IMR-90 (cell line): ENCODE measurements around the gene ARMC5. TPM values are rescaled to one million over a fixed set of nuclear protein-coding genes. Genes with fewer than 3 reads are reported as not detected.

Experiments used
- ATAC-seq: fragments of 200-7000 bp; cut with Tn5 transposase; 2 replicates; pipeline ENCODE4 v1.9.1; 2020; ENCODE audit warnings: low read depth, mild to moderate bottlenecking, moderate library complexity
- BruUV-seq: library from RNA; stranded (reverse); fragments of 400-500 nt; replicated peaks from 2 replicates; lab custom pipeline; 2021; lab: Mats Ljungman, UMichigan
- CTCF ChIA-PET: fragments of 300-600 bp; formaldehyde crosslinking; extraction: SDS; loops from one replicate; lab custom pipeline; 2021; ENCODE audit warnings: antibody characterized with exemption; lab: Yijun Ruan, JAX
- POLR2A ChIA-PET: fragments of 300-600 bp; sonication (Branson Sonifier 250); formaldehyde crosslinking; loops from one replicate; lab custom pipeline; 2022; ENCODE audit warnings: antibody characterized with exemption; ENCODE audit not compliant: unreplicated experiment; lab: Charles Lee
- DNase-seq: peaks from one replicate; pipeline ENCODE4 v3.0.0; 2013
- H2AFZ ChIP-seq: replicated peaks from 2 replicates; pipeline ENCODE3; 2013; ENCODE audit warnings: low read length, mild to moderate bottlenecking; ENCODE audit not compliant: poor library complexity
- H2AK5ac ChIP-seq: 2 replicates; pipeline ENCODE4 v1.6.1; 2013; ENCODE audit warnings: low read depth, low read length, inconsistent platforms
- H2AK9ac ChIP-seq: replicated peaks from 2 replicates; pipeline ENCODE3; 2013; ENCODE audit warnings: mild to moderate bottlenecking, low read depth, low read length, moderate library complexity; ENCODE audit not compliant: poor library complexity
- H2BK120ac ChIP-seq: 2 replicates; pipeline ENCODE4 v1.6.1; 2013; ENCODE audit warnings: low read depth, low read length, inconsistent platforms
- H2BK15ac ChIP-seq: 3 replicates; pipeline ENCODE4 v1.6.1; 2013; ENCODE audit warnings: low read depth, low read length, inconsistent platforms
- H2BK20ac ChIP-seq: 2 replicates; pipeline ENCODE4 v1.6.1; 2013; ENCODE audit warnings: low read depth, mild to moderate bottlenecking, inconsistent platforms, low read length, moderate library complexity
- H2BK5ac ChIP-seq: 2 replicates; pipeline ENCODE4 v1.6.1; 2013; ENCODE audit warnings: mild to moderate bottlenecking, low read depth, low read length, inconsistent platforms; ENCODE audit not compliant: poor library complexity, severe bottlenecking
- H3K14ac ChIP-seq: replicated peaks from 2 replicates; pipeline ENCODE4 v1.6.1; 2013; ENCODE audit warnings: low read depth, low read length, inconsistent platforms
- H3K18ac ChIP-seq: 2 replicates; pipeline ENCODE4 v1.6.1; 2013; ENCODE audit warnings: low read depth, low read length, control low read depth
- H3K23ac ChIP-seq: 2 replicates; pipeline ENCODE4 v1.6.1; 2013; ENCODE audit warnings: low read depth, low read length, inconsistent platforms
- H3K27ac ChIP-seq: 2 replicates; pipeline ENCODE4 v1.5.1; 2013; ENCODE audit warnings: mild to moderate bottlenecking, control low read depth, low read length; ENCODE audit not compliant: insufficient read depth
- H3K27me3 ChIP-seq: 2 replicates; pipeline ENCODE4 v1.6.1; 2013; ENCODE audit warnings: low read length; ENCODE audit not compliant: control insufficient read depth, insufficient read depth
- H3K36me3 ChIP-seq: 2 replicates; pipeline ENCODE4 v1.6.1; 2013; ENCODE audit warnings: low read length, mixed read lengths; ENCODE audit not compliant: control insufficient read depth, insufficient read depth
- H3K4ac ChIP-seq: 2 replicates; pipeline ENCODE4 v1.6.1; 2013; ENCODE audit warnings: low read depth, low read length, inconsistent platforms
- H3K4me1 ChIP-seq: 2 replicates; pipeline ENCODE4 v1.6.1; 2013; ENCODE audit warnings: low read length, mixed read lengths; ENCODE audit not compliant: control insufficient read depth, insufficient read depth
- H3K4me2 ChIP-seq: 2 replicates; pipeline ENCODE4 v1.6.1; 2013; ENCODE audit warnings: low read depth, mild to moderate bottlenecking, control low read depth, low read length, moderate library complexity
- H3K4me3 ChIP-seq: 2 replicates; pipeline ENCODE4 v1.5.1; 2013; ENCODE audit warnings: low read depth, mild to moderate bottlenecking, control low read depth, low read length, moderate library complexity; ENCODE audit not compliant: insufficient read depth
- H3K56ac ChIP-seq: 2 replicates; pipeline ENCODE4 v1.6.1; 2013; ENCODE audit warnings: low read length, inconsistent platforms; ENCODE audit not compliant: insufficient read depth; ENCODE audit errors: extremely low read depth
- H3K79me1 ChIP-seq, 2 experiments: 2 replicates each; pipeline ENCODE4 v1.6.1; 2013; ENCODE audit warnings: low read length in 2 of 2, inconsistent platforms in 1 of 2, low read depth in 1 of 2
- H3K9ac ChIP-seq: 2 replicates; pipeline ENCODE4 v1.6.1; 2013; ENCODE audit warnings: low read depth, low read length, control low read depth
- H3K9me1 ChIP-seq: 2 replicates; pipeline ENCODE4 v1.6.1; 2013; ENCODE audit warnings: low read length, inconsistent platforms; ENCODE audit not compliant: insufficient read depth
- H3K9me3 ChIP-seq: 2 replicates; pipeline ENCODE4 v1.6.1; 2013; ENCODE audit warnings: low read length; ENCODE audit not compliant: control insufficient read depth, insufficient read depth
- H4K20me1 ChIP-seq: 2 replicates; pipeline ENCODE4 v1.6.1; 2013; ENCODE audit warnings: low read length, inconsistent platforms; ENCODE audit not compliant: insufficient read depth
- H4K5ac ChIP-seq: 2 replicates; pipeline ENCODE4 v1.6.1; 2013; ENCODE audit warnings: mild to moderate bottlenecking, low read depth, low read length, control low read depth
- H4K8ac ChIP-seq, 2 experiments: 2 replicates each; pipeline ENCODE4 v1.6.1; 2013; ENCODE audit warnings: low read depth in 2 of 2, low read length in 2 of 2, control low read depth in 1 of 2, inconsistent platforms in 1 of 2
- H4K91ac ChIP-seq: 2 replicates; pipeline ENCODE4 v1.6.1; 2013; ENCODE audit warnings: low read depth, low read length, inconsistent platforms; ENCODE audit not compliant: insufficient read depth
- CHD1 ChIP-seq: IDR thresholded peaks from 2 replicates; pipeline ENCODE4 v1.6.1; 2012; ENCODE audit warnings: low read depth, low read length, improper control_type of control experiment
- CTCF ChIP-seq: conservative IDR thresholded peaks from 2 replicates; pipeline ENCODE4 v1.5.1; 2012; ENCODE audit warnings: mild to moderate bottlenecking, low read depth, low read length, improper control_type of control experiment
- FOS ChIP-seq: fragments of 150-350 bp; IDR thresholded peaks from 2 replicates; pipeline ENCODE4 v1.6.1; 2016; ENCODE audit warnings: low read depth, low read length
- MXI1 ChIP-seq: IDR thresholded peaks from 2 replicates; pipeline ENCODE4 v1.6.1; 2012; ENCODE audit warnings: low read depth, mild to moderate bottlenecking, low read length, moderate library complexity, borderline replicate concordance
- RFX5 ChIP-seq: IDR thresholded peaks from 2 replicates; pipeline ENCODE4 v1.8.0; 2012; ENCODE audit warnings: low read depth, mild to moderate bottlenecking, low read length, moderate library complexity
- WGBS, 2 experiments: methylation state at CpG; one replicate each; pipeline versions ENCODE4 v1.1.5 to v1.1.7; 2013; ENCODE audit warnings: missing lambda C conversion rate in 2 of 2; ENCODE audit not compliant: insufficient read length in 1 of 2; ENCODE audit errors: extremely low coverage in 2 of 2; 5-methylcytosine and 5-hydroxymethylcytosine counted together
- dilution Hi-C: fragments of 300-500 bp; cut with HindIII; formaldehyde crosslinking; loops from one replicate; pipeline ENCODE4 v1.14.3; 2018; ENCODE audit warnings: low sequenced_read_pairs; ENCODE audit not compliant: unreplicated experiment
- in situ Hi-C: fragments of 300-500 bp; cut with MboI; formaldehyde crosslinking; loops from 3 replicates; pipeline ENCODE4 v1.14.3; 2019; ENCODE audit warnings: low sequenced_read_pairs, inconsistent platforms, mixed read lengths
- intact Hi-C: fragments of 100-400 bp; cut with micrococcal nuclease; formaldehyde crosslinking; loops from 2 replicates; pipeline ENCODE4 v1.10.0; 2022
- polyA plus RNA-seq, 3 experiments: library from polyadenylated mRNA; depleted of rRNA; stranded (reverse); fragments of >200 nt; gene quantifications; 2 replicates each; pipeline ENCODE4 v1.2.3, GENCODE V29; 2012; ENCODE audit warnings: low replicate concordance in 1 of 3
- total RNA-seq: library from RNA; depleted of rRNA; stranded (reverse); fragments of >200 nt; gene quantifications from 2 replicates; pipeline ENCODE4 v1.2.3, GENCODE V29; 2012

ARMC5 gene
- total and polyA plus RNA-seq, 2 of the 4 experiments (the other 2 are of a cell fraction): 2.3 to 7.5 TPM

- in situ Hi-C loops: loop anchor here (10.0 to 25.0 kb wide), 2 partner anchors 57 to 211 kb away; partner anchors contain the start of gene ZNF843
- H3K36me3 ChIP-seq: peaks cover 54% of the 10 kb centered on the region
- peak; percentile 50 for ATAC-seq
- H3K4me3 ChIP-seq: no peak overlapping the region
- no peak overlapping the region for H3K14ac ChIP-seq
- H2BK20ac ChIP-seq: no peak overlapping the region
- H2BK5ac ChIP-seq: no peak overlapping the region
- no peak overlapping the region for H2AFZ ChIP-seq
- POLR2A ChIA-PET: no interaction called here
- H2AK9ac ChIP-seq: no peak overlapping the region
- WGBS, 2 experiments: 100% methylated on average over 1 of the region's 3 CpGs; no CpG with 5 or more reads in 1 of the 2 experiments
- H3K27ac ChIP-seq: no peak overlapping the region
- H3K79me1 ChIP-seq: peaks cover 22 to 67% of the 10 kb centered on the region in 2 experiments
- BruUV-seq: no TSS peak
- H4K91ac ChIP-seq: no peak overlapping the region
- H3K56ac ChIP-seq: no peak overlapping the region
- H3K4me2 ChIP-seq: no peak overlapping the region
- no peak overlapping the region for H4K8ac ChIP-seq
- CTCF ChIA-PET: interaction anchor here (1.0 kb wide), 1 partner anchor 50 kb away, joined by 3 read pairs; no protein-coding TSS in a partner anchor
- H4K5ac ChIP-seq: no peak overlapping the region
- H4K20me1 ChIP-seq: peaks cover 13% of the 10 kb centered on the region; the same call in 1 of the 2 replicates
- no peaks in the 10 kb centered on the region for H3K9me3 ChIP-seq
- H3K23ac ChIP-seq: no peak overlapping the region
- no peaks in the 10 kb centered on the region for H3K27me3 ChIP-seq
- DNase-seq: no peak
- intact Hi-C loops: loop anchor here (10.0 kb wide), 1 partner anchor 57 kb away; the partner anchor contains the start of gene ZNF843
- H3K4ac ChIP-seq: no peak overlapping the region
- no peak overlapping the region for H2BK120ac ChIP-seq
- H2BK15ac ChIP-seq: no peak overlapping the region
- dilution Hi-C loops: no loop called here
- no peak overlapping the region for H2AK5ac ChIP-seq
- no peak for TF ChIP-seq FOS
- no peak for TF ChIP-seq RFX5
- TF ChIP-seq MXI1: no peak
- no peak for TF ChIP-seq CHD1
- no peak for TF ChIP-seq CTCF
- no peak overlapping the region for H3K9ac ChIP-seq
- H3K18ac ChIP-seq: no peak overlapping the region
- H3K4me1 ChIP-seq: peaks cover 4% of the 10 kb centered on the region
- peaks cover 17% of the 10 kb centered on the region for H3K9me1 ChIP-seq
These were observed 42.1 kb downstream of the ARMC5 start for GRCh38 chr16:31501226-31501965.
